Neutrophil (primary cell): ENCODE data around the gene SIGLEC15.

Source experiments
- H3K27ac ChIP-seq: fragments of 200-600 bp; sonication (generic); 2 replicates; pipeline ENCODE4 v1.5.1; 2016; ENCODE audit warnings: mild to moderate bottlenecking, moderate library complexity
- H3K27me3 ChIP-seq: fragments of 200-600 bp; sonication (generic); 2 replicates; pipeline ENCODE4 v1.6.0; 2016; ENCODE audit warnings: mild to moderate bottlenecking
- H3K36me3 ChIP-seq: fragments of 200-600 bp; sonication (generic); 2 replicates; pipeline ENCODE4 v1.5.1; 2017
- H3K4me1 ChIP-seq, 2 experiments: fragments of 200-600 bp in 1 of 2; sonication (generic) in 1 of 2; 1 replicate in 1 of 2; 2 replicates in 1 of 2; pipeline versions ENCODE4 v1.5.1 to v1.6.1; 2013 to 2016; ENCODE audit warnings: low read depth in 1 of 2, low read length in 1 of 2, mild to moderate bottlenecking in 1 of 2, moderate library complexity in 1 of 2; ENCODE audit not compliant: control insufficient read depth in 1 of 2, insufficient read depth in 1 of 2
- H3K4me3 ChIP-seq, 2 experiments: fragments of 200-600 bp in 1 of 2; sonication (generic) in 1 of 2; 1 replicate in 1 of 2; 2 replicates in 1 of 2; pipeline ENCODE4 v1.5.1; 2013 to 2016; ENCODE audit warnings: low read depth in 1 of 2, low read length in 1 of 2, mild to moderate bottlenecking in 1 of 2, moderate library complexity in 1 of 2
- H3K9me3 ChIP-seq: fragments of 200-600 bp; sonication (generic); 2 replicates; pipeline ENCODE4 v1.5.1; 2016
- CTCF ChIP-seq: fragments of 200-600 bp; sonication (generic); IDR thresholded peaks from 2 replicates; pipeline ENCODE4 v1.5.1; 2016; ENCODE audit warnings: antibody characterized with exemption

The SIGLEC15 gene

GRCh38 chr18:45825258-45826044 is at the start of gene SIGLEC15:
SIGLEC15 (plus strand) TSS chr18:45825675; CDS start chr18:45825729, 54 bp downstream.
- Histone ChIP-seq H3K27ac (no peak within 1 kb of the TSS), H3K36me3 (no peaks in the 10 kb centered on the region), H3K9me3 (no peaks in the 10 kb centered on the region), H3K4me3 (no peak within 1 kb of the TSS), H3K27me3 (peaks cover 9% of the 10 kb centered on the region), H3K4me1 (peaks cover 15 to 21% of the 10 kb centered on the region in 2 experiments)
- TF ChIP-seq CTCF, result no peak

GRCh38 chr18:45775743-45776142 is 49.7 kb upstream of the SIGLEC15 start:
- H3K27ac ChIP-seq, result no peak overlapping the region
- no peaks in the 10 kb centered on the region for H3K9me3 ChIP-seq
- no peak for TF ChIP-seq CTCF

GRCh38 chr18:45777393-45777792 is 48.1 kb upstream of the SIGLEC15 start:
- Histone ChIP-seq H3K36me3 (no peaks in the 10 kb centered on the region), H3K4me3 (no peak overlapping the region), H3K4me1 (peaks cover 9 to 10% of the 10 kb centered on the region in 2 experiments), H3K9me3 (no peaks in the 10 kb centered on the region), H3K27me3 (peaks cover 77% of the 10 kb centered on the region), H3K27ac (no peak overlapping the region)
- no peak for TF ChIP-seq CTCF

More at GRCh38 chr18:45775743-45776142, 49.7 kb upstream of the SIGLEC15 start:
- H3K36me3 ChIP-seq, result no peaks in the 10 kb centered on the region
- peak overlapping the region; percentile 57 to 59 for H3K4me3 ChIP-seq
- H3K4me1 ChIP-seq, result peaks cover 9 to 10% of the 10 kb centered on the region in 2 experiments
- peaks cover 92% of the 10 kb centered on the region for H3K27me3 ChIP-seq

- no peak for TF ChIP-seq CTCF
Observed at GRCh38 chr18:45780568-45780967, 44.9 kb upstream of the SIGLEC15 start.

GRCh38 chr18:45782662-45783061 is 42.8 kb upstream of the SIGLEC15 start:
- Histone ChIP-seq H3K4me3 (no peak overlapping the region), H3K4me1 (no peaks in the 10 kb centered on the region), H3K27ac (no peak overlapping the region), H3K36me3 (no peaks in the 10 kb centered on the region), H3K9me3 (no peaks in the 10 kb centered on the region), H3K27me3 (peaks cover 25% of the 10 kb centered on the region)
- TF ChIP-seq CTCF, result no peak

More at GRCh38 chr18:45780568-45780967, 44.9 kb upstream of the SIGLEC15 start:
- H3K4me1 ChIP-seq, result peaks cover 4 to 5% of the 10 kb centered on the region in 2 experiments
- no peak overlapping the region for H3K4me3 ChIP-seq
- no peaks in the 10 kb centered on the region for H3K36me3 ChIP-seq
- H3K27ac ChIP-seq, result no peak overlapping the region
- H3K27me3 ChIP-seq, result peaks cover 45% of the 10 kb centered on the region
- H3K9me3 ChIP-seq, result no peaks in the 10 kb centered on the region
